Liver (tissue), 9 donors: Measurements from ENCODE around the gene ENPP7. TPM values are rescaled to one million over a fixed set of nuclear protein-coding genes. Genes with fewer than 3 reads are reported as not detected.
A peak's percentile ranks its signal among the peaks of the same experiment; 100 is the strongest.

Experiments used
- DNase-seq: peaks from one replicate; pipeline ENCODE4 v3.0.0-alpha.2; 2017; ENCODE audit warnings: low spot score
- H3K27ac ChIP-seq, 2 donors: one replicate each; pipeline ENCODE4 v1.7.0; 2013; ENCODE audit warnings: inconsistent platforms in 2 of 2, low read length in 2 of 2, control low read depth in 1 of 2, low read depth in 1 of 2, mild to moderate bottlenecking in 1 of 2
- H3K27me3 ChIP-seq, 4 donors: one replicate each; pipeline versions ENCODE4 v1.6.1 to v1.7.0; 2013; ENCODE audit warnings: low read length in 3 of 4, inconsistent platforms in 1 of 4, mild to moderate bottlenecking in 1 of 4, moderate library complexity in 1 of 4; ENCODE audit not compliant: control insufficient read depth in 4 of 4, insufficient read depth in 4 of 4
- H3K36me3 ChIP-seq, 4 donors: one replicate each; pipeline versions ENCODE4 v1.6.1 to v1.7.0; 2013; ENCODE audit warnings: low read length in 3 of 4, mild to moderate bottlenecking in 3 of 4, low read depth in 1 of 4, moderate library complexity in 1 of 4; ENCODE audit not compliant: control insufficient read depth in 4 of 4, insufficient read depth in 3 of 4
- H3K4me1 ChIP-seq, 4 donors: one replicate each; pipeline versions ENCODE4 v1.6.1 to v1.7.0; 2013; ENCODE audit warnings: low read length in 3 of 4, mild to moderate bottlenecking in 3 of 4, moderate library complexity in 1 of 4; ENCODE audit not compliant: control insufficient read depth in 4 of 4, insufficient read depth in 4 of 4
- H3K4me3 ChIP-seq, 3 donors: one replicate each; pipeline versions ENCODE4 v1.6.1 to v1.7.0; 2013; ENCODE audit warnings: low read length in 3 of 3, control low read depth in 1 of 3, low read depth in 1 of 3, mild to moderate bottlenecking in 1 of 3
- H3K9ac ChIP-seq, 2 donors: one replicate each; pipeline ENCODE4 v1.7.0; 2013; ENCODE audit warnings: low read length in 2 of 2, mild to moderate bottlenecking in 2 of 2, moderate library complexity in 2 of 2, control low read depth in 1 of 2, low read depth in 1 of 2
- H3K9me3 ChIP-seq, 4 donors: one replicate each; pipeline versions ENCODE4 v1.6.1 to v1.7.0; 2013; ENCODE audit warnings: low read length in 3 of 4; ENCODE audit not compliant: control insufficient read depth in 4 of 4
- ATF3 ChIP-seq: IDR thresholded peaks from 2 replicates; pipeline ENCODE4 v1.6.1; 2016; ENCODE audit warnings: antibody characterized with exemption
- CTCF ChIP-seq: fragments of 150-350 bp; IDR thresholded peaks from 2 replicates; pipeline ENCODE4 v1.5.1; 2017; ENCODE audit warnings: improper control_type of control experiment, low read depth, low read length; ENCODE audit not compliant: missing input control
- FOXA1 ChIP-seq: IDR thresholded peaks from 2 replicates; pipeline ENCODE4 v1.6.1; 2016; ENCODE audit warnings: antibody characterized with exemption
- FOXA2 ChIP-seq: IDR thresholded peaks from 2 replicates; pipeline ENCODE4 v1.6.1; 2016; ENCODE audit warnings: antibody characterized with exemption
- GABPA ChIP-seq, 2 donors: IDR thresholded peaks in 1 of 2; conservative IDR thresholded peaks in 1 of 2; 2 replicates each; pipeline ENCODE4 v1.6.1; 2016; ENCODE audit warnings: antibody characterized with exemption in 2 of 2, mild to moderate bottlenecking in 1 of 2, moderate library complexity in 1 of 2
- HNF4G ChIP-seq: IDR thresholded peaks from 2 replicates; pipeline ENCODE4 v1.6.1; 2016; ENCODE audit warnings: antibody characterized with exemption
- JUND ChIP-seq, 2 donors: IDR thresholded peaks; 2 replicates each; pipeline ENCODE4 v1.6.1; 2016; ENCODE audit warnings: antibody characterized with exemption in 2 of 2
- MAX ChIP-seq: IDR thresholded peaks from 2 replicates; pipeline ENCODE4 v1.6.1; 2016; ENCODE audit warnings: antibody characterized with exemption
- NR2F2 ChIP-seq: IDR thresholded peaks from 2 replicates; pipeline ENCODE4 v1.6.1; 2016; ENCODE audit warnings: antibody characterized with exemption
- TAF1 ChIP-seq: conservative IDR thresholded peaks from 2 replicates; pipeline ENCODE4 v1.6.1; 2016; ENCODE audit warnings: antibody characterized with exemption, mild to moderate bottlenecking
- ZBTB33 ChIP-seq: IDR thresholded peaks from 2 replicates; pipeline ENCODE4 v1.6.1; 2016; ENCODE audit warnings: antibody characterized with exemption
- WGBS: extraction: QIAGEN DNeasy Blood & Tissue Kit; methylation state at CpG from one replicate; pipeline ENCODE4 v1.1.7; 2013; 5-methylcytosine and 5-hydroxymethylcytosine counted together
- polyA plus RNA-seq, 2 donors: library from polyadenylated mRNA; stranded (reverse) in 1 of 2; unstranded in 1 of 2; fragments of 200-250 nt in 1 of 2; fragments of >200 nt in 1 of 2; fragmentation: Nextera tagmentation in 1 of 2; extraction: Ambion mirVana in 1 of 2; gene quantifications; one replicate each; pipeline versions ENCODE4 v1.2.1 to v1.2.3, GENCODE V29; 2013 to 2015
- total RNA-seq, 2 donors: library from RNA; depleted of rRNA; stranded (reverse); fragments of >200 nt; gene quantifications; one replicate each; pipeline ENCODE4 v1.2.3, GENCODE V29; 2014
- donor health status: healthy.
- donor health status: healthy.
- donor health status: healthy.
- donor health status: healthy.
- donor health status: healthy.

Gene ENPP7
- total and polyA plus RNA-seq, 4 donors, result 1.7 to 12.0 (median 3.9) TPM

- Histone ChIP-seq H3K4me3 (no peak overlapping the region), H3K27me3 (no peaks in the 10 kb centered on the region), H3K9ac (no peak overlapping the region), H3K9me3 (no peaks in the 10 kb centered on the region), H3K36me3 (no peaks in the 10 kb centered on the region), H3K4me1 (no peaks in the 10 kb centered on the region), H3K27ac (no peak overlapping the region)
- no peak for DNase-seq
- TF ChIP-seq ATF3, result no peak
- TF ChIP-seq FOXA1, result no peak
- TF ChIP-seq FOXA2, result no peak
- TF ChIP-seq HNF4G, result no peak
- whole genome bisulfite sequencing, result 73% methylated on average over 14 of the region's 14 CpGs
These were observed 35.4 kb upstream of the ENPP7 start for GRCh38 chr17:79695293-79695790.

GRCh38 chr17:79695797-79696609, 34.7 kb upstream of the ENPP7 start:
- TF ChIP-seq NR2F2 (peak; percentile 32), GABPA (IDR thresholded peaks at IDR 0.05 in 1 of 2, conservative IDR thresholded peaks at IDR 0.05 in 1 of 2) (no peak)
- Histone ChIP-seq H3K27ac (no peak overlapping the region), H3K4me3 (no peak overlapping the region), H3K9ac (no peak overlapping the region), H3K4me1 (no peaks in the 10 kb centered on the region), H3K27me3 (no peaks in the 10 kb centered on the region), H3K9me3 (no peaks in the 10 kb centered on the region), H3K36me3 (no peaks in the 10 kb centered on the region)
- DNase-seq, result no peak
- WGBS, result 30% methylated on average over 14 of the region's 14 CpGs

GRCh38 chr17:79696610-79696982, 34.1 kb upstream of the ENPP7 start:
- no peak for DNase-seq
- H3K4me1 ChIP-seq, result no peaks in the 10 kb centered on the region
- H3K9me3 ChIP-seq, result no peaks in the 10 kb centered on the region
- TF ChIP-seq CTCF, result no peak
- TF ChIP-seq TAF1, result no peak
- no peak for TF ChIP-seq JUND (IDR thresholded peaks at IDR 0.05)
- no peak for TF ChIP-seq MAX
- TF ChIP-seq ZBTB33, result no peak
- no peak overlapping the region for H3K27ac ChIP-seq
- no peaks in the 10 kb centered on the region for H3K27me3 ChIP-seq
- no peaks in the 10 kb centered on the region for H3K36me3 ChIP-seq
- no peak overlapping the region for H3K9ac ChIP-seq
- H3K4me3 ChIP-seq, result no peak overlapping the region
- 65% methylated on average over 17 of the region's 17 CpGs for WGBS
